Skeletal muscle cell (primary cell): ENCODE measurements around the gene ELAVL3.
"Not testable (repeated sequence)": the region's sequence is repeated elsewhere in the genome, so short reads cannot be mapped to it uniquely, and the experiment has no call there.

ENCODE experiments used
- DNase-seq: peaks from one replicate; pipeline ENCODE4 v3.0.0-alpha.2; 2010; ENCODE audit warnings: low read depth
- H3K4me3 ChIP-seq: 2 replicates; pipeline ENCODE4 v1.5.1; 2011; ENCODE audit warnings: low read depth, mild to moderate bottlenecking, control low read depth, low read length, moderate library complexity

The ELAVL3 gene

DNA sequence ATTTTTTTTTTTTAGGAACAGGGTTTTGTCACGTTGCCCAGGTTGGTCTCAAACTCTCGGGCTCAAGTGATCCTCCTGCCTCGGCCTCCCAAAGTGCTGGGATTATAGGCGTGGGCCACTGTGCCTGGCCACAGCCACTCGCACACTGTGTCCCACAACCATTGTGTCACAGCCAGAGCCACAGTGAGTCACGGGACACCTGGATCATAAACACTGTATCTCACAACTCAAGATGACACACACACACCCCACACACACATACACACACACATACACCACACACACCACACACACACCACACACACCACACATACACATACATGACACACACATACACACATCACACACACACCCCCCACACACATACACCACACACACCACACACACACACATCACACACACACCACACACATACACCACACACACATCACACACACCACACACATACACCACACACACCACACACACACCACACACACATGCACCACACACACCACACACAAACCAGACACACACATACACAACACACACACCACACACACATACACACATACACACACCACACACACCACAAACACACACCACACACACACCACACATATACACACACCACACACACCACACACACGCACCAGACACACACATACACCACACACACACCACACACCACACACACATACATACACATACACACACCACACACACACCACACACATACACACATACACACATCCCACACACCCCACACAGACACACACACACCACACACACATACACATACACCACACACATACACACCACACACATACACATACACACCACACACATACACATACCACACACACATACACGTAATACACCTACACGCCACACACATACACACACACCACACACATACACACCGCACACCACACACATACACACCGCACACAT lies 16.2 kb downstream of the ELAVL3 start:
- no peak for DNase-seq

GRCh38 chr19:11463391-11463790 lies 17.5 kb downstream of the ELAVL3 start:
- DNase-seq: no peak
- no peak overlapping the region for H3K4me3 ChIP-seq

More for the DNA sequence above, 16.2 kb downstream of the ELAVL3 start:
- no peak overlapping the region for H3K4me3 ChIP-seq

DNA sequence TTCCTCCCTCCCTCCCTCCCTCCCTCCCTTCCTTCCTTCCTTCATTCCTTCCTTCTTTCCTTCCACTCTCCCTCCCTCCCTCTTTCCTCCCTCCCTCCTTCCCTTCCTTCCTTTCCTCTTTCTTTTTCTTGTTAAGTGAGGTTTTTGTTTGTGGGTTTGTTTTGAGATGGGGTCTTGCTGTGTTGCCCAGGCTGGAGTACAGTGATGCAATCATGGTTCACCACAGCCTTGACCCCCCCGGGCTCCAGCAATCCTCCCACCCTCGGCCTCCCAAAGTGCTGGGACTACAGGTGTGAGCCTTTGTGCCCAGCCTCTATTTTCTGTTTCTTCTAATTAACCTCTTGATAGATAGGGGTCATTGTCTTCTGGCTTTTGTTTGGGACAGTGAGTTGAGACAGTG lies 19.4 kb downstream of the ELAVL3 start:
- DNase-seq: no peak
- H3K4me3 ChIP-seq: no peak overlapping the region

DNA sequence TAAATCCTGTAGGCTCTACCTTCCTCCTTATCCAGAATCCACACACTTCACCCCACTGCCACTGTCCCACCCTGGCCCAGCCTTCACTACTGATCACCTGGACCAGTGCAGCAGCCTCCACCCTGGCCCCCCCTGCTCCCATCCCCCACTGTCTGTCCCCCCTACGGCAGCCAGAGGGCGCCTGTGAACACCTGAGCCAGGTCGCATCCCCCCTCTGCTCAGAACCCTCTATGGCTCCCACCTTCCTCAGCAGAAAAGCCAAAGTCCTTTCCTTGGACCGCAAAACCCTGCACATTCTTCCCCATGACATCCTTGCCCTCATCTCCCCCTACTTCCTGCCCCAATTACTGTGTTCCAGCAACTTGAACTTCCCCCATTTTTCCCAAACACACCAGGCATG lies 20.6 kb downstream of the ELAVL3 start:
- H3K4me3 ChIP-seq: no peak overlapping the region
- DNase-seq: no peak

DNA sequence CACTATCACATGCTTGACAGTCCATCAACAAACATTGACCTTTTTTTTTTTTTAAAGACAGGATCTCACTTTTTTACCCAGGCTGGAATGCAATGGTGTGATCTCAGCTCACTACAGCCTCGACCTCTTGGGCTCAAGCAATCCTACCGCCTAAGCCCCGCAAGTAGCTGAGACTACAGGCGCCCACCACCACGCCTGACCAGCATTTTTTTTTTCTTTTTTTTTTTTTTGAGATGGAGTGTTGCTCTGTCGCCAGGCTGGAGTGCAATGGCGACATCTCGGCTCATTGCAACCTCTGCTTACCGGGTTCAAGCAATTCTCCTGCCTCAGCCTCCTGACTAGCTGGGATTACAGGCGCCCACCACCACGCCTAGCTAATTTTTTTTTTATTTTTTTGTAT lies 21.9 kb downstream of the ELAVL3 start:
- DNase-seq, H3K4me3 ChIP-seq: not testable (repeated sequence)

- DNase-seq: no peak
- no peak overlapping the region for H3K4me3 ChIP-seq
Measured at GRCh38 chr19:11458236-11458900, 22.5 kb downstream of the ELAVL3 start.

GRCh38 chr19:11457831-11458230 lies 23.0 kb downstream of the ELAVL3 start:
- DNase-seq: no peak

DNA sequence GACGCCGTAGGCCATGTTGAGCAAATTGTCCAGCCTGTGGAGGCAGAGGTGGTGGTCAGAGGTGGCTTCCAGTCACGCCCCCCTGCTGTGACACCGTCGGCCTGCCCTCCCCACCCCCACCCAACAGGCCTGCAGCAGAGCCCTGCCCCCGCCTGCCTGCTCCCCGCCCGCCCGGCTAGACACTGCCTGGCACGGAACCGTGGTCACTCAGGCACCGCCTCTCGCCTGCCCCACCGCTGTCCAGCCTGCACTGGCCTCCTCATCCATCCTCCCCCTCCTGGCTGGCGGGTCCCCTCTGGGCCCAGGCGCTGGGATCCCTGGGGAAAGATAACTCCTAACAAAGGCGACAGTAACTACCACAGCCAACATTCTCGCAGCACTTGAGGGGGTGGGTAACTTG lies 23.7 kb downstream of the ELAVL3 start:
- H3K4me3 ChIP-seq: no peak overlapping the region
- no peak for DNase-seq

More at GRCh38 chr19:11457831-11458230, 23.0 kb downstream of the ELAVL3 start:
- no peak overlapping the region for H3K4me3 ChIP-seq

- H3K4me3 ChIP-seq: no peak overlapping the region
- no peak for DNase-seq
Measured at GRCh38 chr19:11456659-11457058, 24.2 kb downstream of the ELAVL3 start.

- not testable (repeated sequence) for H3K4me3 ChIP-seq, DNase-seq
Measured at GRCh38 chr19:11455233-11455554, 25.7 kb downstream of the ELAVL3 start.

- H3K4me3 ChIP-seq: no peak overlapping the region
- no peak for DNase-seq
Measured at GRCh38 chr19:11453468-11454341, 27.1 kb downstream of the ELAVL3 start.

DNA sequence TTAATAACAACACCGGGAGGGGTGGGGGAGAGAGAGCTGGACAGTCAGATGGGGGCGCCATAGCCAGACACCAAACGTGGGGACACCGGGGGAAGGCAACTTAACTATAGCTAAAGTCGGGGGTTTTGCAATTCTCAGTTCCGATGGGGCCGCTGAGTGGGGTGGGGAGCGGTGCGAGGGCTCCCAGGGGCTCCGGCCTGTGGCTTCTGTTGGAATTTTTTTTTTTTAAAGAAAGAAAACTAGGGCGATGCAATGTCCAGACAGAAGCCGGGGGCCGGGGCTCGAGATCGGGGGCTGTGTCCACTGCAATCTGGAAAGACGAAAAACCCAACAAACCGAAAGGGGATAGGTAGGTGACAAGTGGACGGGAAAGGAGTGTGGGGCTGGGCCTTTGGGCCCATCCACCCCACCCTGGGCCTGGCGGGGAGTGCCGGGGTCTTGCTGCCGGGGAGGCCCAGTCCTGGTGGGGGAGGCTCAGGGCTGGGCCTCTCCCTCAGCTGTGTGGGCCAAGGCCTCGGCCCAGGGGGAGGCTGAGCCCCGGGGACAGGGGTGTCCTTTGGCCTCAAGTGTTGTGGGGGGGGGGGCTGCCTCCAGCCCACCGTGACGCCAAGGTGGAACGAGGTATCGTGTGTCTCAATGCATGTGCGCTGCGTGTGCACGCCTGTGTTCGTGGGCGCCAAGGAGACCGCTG lies 28.1 kb downstream of the ELAVL3 start:
- H3K4me3 ChIP-seq: no peak overlapping the region
- no peak for DNase-seq

DNA sequence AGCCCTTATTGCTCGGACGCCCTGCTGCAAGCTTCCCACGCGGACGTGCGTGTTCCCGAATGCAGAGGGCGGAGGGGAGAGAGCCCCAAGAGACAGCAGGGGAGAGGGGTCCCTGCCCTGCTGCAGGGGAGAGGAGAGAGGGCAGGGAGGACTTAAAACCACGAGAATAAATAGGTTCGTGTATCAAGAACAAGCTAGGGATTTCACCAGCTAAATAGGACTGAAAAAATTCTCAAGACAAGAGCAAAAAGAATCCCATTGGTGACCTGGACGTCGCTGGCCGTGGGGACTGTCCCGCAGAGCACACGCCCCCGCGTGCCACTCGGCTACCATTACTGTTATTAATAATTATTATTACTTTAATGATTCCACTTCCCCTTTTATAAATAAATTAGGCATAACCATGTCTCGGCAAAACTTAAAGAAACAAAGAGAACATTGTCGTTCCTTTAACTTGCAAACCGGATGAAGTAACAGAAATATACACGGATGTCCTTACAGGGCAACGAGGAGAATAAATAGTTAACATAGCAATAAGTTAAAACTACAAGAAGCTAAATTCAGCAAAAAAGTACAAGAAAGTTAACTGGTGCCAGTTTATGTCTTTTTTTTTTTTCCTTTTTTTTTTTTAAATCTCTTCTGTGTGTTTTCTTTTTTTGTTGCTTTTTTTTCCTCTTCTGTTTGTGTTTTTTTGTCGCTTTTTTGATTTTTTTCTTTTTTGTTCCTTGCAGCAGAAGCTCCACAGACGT lies 28.8 kb downstream of the ELAVL3 start:
- no peak for DNase-seq
- no peak overlapping the region for H3K4me3 ChIP-seq

DNA sequence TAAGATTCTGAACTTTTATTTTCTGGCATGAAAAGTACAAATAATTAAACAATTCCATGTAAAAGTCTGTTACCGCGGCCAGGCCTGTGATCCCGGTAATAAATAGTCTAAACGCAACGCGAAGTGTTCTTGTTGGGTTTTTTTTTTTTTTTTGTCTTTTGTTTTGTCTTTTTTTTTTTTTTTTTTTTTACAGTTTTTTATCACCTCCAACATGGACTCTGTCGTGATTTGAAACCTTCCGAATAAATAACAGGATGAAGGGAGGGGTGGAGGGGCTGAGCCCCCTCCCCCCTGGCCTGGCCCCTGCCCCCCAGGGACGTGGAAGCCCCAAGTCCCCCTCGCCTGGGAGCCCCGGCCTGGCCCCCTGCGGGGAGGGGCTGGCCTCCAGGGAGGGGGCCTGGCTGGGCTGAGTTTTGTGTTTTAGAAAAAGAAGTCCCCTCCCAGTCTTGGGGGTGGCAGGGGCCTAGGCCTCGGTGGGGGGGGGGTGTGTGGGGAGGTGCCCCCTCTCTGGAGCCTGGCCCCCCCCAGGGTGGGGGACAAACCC lies 29.4 kb downstream of the ELAVL3 start:
- no peak for DNase-seq
- no peak overlapping the region for H3K4me3 ChIP-seq

DNA sequence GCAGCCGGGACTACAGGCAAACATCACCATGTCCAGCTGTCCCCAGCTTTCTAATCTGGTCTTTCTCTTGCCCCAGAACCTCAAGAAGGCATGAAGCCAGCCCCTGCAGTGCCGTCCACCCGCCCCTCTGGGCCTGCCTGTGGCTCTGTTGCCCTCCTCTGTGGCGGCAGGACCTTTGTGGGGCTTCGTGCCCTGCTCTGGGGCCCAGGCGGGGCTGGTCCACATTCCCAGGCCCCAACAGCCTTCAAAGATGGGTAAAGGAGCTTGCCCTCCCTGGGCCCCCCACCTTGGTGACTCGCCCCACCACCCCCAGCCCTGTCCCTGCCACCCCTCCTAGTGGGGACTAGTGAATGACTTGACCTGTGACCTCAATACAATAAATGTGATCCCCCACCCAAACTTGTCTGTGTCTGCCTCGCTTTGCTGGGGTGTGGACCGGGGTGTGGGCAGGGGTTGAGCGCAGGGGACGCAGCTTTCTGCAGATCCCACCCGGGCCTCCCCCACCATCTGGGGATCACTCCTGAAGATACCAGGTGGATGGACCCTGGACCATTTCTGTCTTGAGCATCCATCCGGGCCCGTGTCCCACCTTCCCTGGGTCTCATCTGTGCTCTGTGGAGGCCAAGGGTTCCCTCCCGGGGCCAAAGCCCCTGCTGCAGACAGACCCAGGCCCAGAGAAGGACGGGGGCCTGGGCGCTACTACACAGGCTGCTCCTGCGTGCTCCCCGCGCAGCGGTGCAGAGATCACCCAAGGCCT lies 30.1 kb downstream of the ELAVL3 start:
- H3K4me3 ChIP-seq: no peak overlapping the region
- no peak for DNase-seq

GRCh38 chr19:11448923-11449554 lies 31.8 kb downstream of the ELAVL3 start:
- DNase-seq: no peak
- H3K4me3 ChIP-seq: no peak overlapping the region

- DNase-seq: no peak
- no peak overlapping the region for H3K4me3 ChIP-seq
Measured at GRCh38 chr19:11448410-11448809, 32.4 kb downstream of the ELAVL3 start.
